ENCODE results near the gene DPM2. TPM values are rescaled to one million over a fixed set of nuclear protein-coding genes. Genes with fewer than 3 reads are reported as not detected.

DPM2 gene
- total and polyA plus RNA-seq, 2 experiments from 2014 or later: 27.0 to 66.5 TPM

DNA sequence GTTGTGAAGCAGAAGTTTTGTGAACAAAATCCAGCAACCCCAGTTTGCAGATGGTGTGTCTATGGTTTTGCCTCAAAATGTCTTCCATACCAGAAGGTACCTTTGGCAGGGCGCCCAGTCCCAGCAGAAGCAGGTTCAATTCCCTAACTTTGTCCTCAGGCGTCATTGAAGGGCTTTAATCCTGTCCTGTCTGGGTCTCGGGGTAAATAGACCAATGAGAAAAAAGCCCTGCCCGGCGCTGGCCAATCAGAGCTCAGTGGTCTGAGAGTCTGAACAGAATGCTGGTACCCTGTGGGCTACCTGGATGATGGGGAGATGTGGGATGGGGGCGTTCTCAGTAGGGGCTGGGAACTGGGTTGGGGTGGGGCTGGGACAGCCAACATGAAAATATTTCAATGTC, 14.6 kb downstream of the DPM2 start:
- Histone ChIP-seq H3K9ac (peak overlapping the region; percentile 73), H3K27ac (peak overlapping the region; percentile 96), H3K4me1 (ENCODE audit: insufficient read depth) (peaks cover 39% of the 10 kb centered on the region), H3K4me3 (no peak overlapping the region), H4K20me1 (ENCODE audit: insufficient read depth) (no peaks in the 10 kb centered on the region), H3K9me2 (ENCODE audit: insufficient read depth) (no peaks in the 10 kb centered on the region), H3F3A (ENCODE audit: insufficient read depth) (peaks cover 34% of the 10 kb centered on the region), H3K79me2 (ENCODE audit: insufficient read depth) (no peaks in the 10 kb centered on the region), H3K36me3 (ENCODE audit: low read depth) (no peaks in the 10 kb centered on the region), H3K27me3 (replicated peaks; ENCODE audit: insufficient read depth) (no peaks in the 10 kb centered on the region), H3K9me3 (ENCODE audit: low read depth) (no peaks in the 10 kb centered on the region), H2AFZ (no peak overlapping the region), H3K4me2 (ENCODE audit: unreplicated experiment) (peak overlapping the region; percentile 6)
- TF ChIP-seq EZH2 (IDR thresholded peaks at IDR 0.05; ENCODE audit: insufficient read depth, poor library complexity, severe bottlenecking) (no peak), EZH2phosphoT487 (IDR thresholded peaks at IDR 0.05; ENCODE audit: insufficient read depth, low read depth) (no peak)
- WGBS, 2 experiments (ENCODE audit: low coverage in 1 of 2, low lambda C conversion rate in 2 of 2, missing lambda C conversion rate in 2 of 2): 65 to 66% methylated on average over 6 of the region's 6 CpGs
- in situ Hi-C loops (cut with MboI): no loop called here
- DNase-seq: no peak

DNA sequence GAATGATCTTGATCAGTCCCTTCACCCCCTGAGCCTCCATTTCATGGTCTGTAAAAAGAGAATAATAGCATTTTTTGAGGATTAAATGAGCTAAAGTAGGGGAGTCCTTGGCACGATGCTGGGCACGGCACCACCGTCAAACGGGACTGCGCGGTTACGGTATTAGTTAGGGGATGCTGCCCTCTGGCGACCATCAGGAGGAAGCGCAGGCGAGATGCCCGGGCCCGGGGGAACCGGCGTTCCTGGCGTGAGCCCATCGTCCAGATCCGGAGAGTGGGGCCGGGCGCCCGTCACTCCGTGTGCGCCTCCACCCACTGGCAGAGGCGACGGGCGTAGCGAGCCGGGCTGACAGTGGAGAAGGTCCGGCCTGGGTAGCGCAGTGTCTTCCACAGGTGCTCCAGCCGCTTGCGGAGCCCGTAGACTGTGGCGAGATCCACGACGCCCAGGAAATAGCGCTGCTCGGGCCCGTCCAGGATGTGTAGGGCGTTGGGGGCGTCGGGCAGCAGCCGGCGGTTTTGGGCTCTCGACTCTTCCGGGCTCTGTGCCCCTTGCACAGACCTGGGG, 16.0 kb downstream of the DPM2 start:
- Histone ChIP-seq H3K9ac (peak overlapping the region; percentile 65), H3K36me3 (ENCODE audit: low read depth) (no peaks in the 10 kb centered on the region), H3K4me2 (ENCODE audit: unreplicated experiment) (peak overlapping the region; percentile 72), H3K9me3 (ENCODE audit: low read depth) (no peaks in the 10 kb centered on the region), H3K9me2 (ENCODE audit: insufficient read depth) (no peaks in the 10 kb centered on the region), H3K27ac (no peak overlapping the region), H3F3A (ENCODE audit: insufficient read depth) (peaks cover 42% of the 10 kb centered on the region), H3K4me1 (ENCODE audit: insufficient read depth) (peaks cover 46% of the 10 kb centered on the region), H4K20me1 (ENCODE audit: insufficient read depth) (no peaks in the 10 kb centered on the region), H3K4me3 (peak overlapping the region; percentile 51), H3K27me3 (replicated peaks; ENCODE audit: insufficient read depth) (no peaks in the 10 kb centered on the region), H3K79me2 (ENCODE audit: insufficient read depth) (0 out of 2 replicates have a peak, but pooled peaks cover under 1% of the 10 kb centered on the region), H2AFZ (peak overlapping the region; percentile 74)
- peak; percentile 71 for DNase-seq
- WGBS, 2 experiments (ENCODE audit: low coverage in 1 of 2, low lambda C conversion rate in 2 of 2, missing lambda C conversion rate in 2 of 2): 0 to 5% methylated on average over 35 to 41 of the region's 45 CpGs
- TF ChIP-seq EZH2phosphoT487 (IDR thresholded peaks at IDR 0.05; ENCODE audit: insufficient read depth, low read depth) (no peak), EZH2 (IDR thresholded peaks at IDR 0.05; ENCODE audit: insufficient read depth, poor library complexity, severe bottlenecking) (no peak)
- in situ Hi-C loops (cut with MboI): no loop called here

DNA sequence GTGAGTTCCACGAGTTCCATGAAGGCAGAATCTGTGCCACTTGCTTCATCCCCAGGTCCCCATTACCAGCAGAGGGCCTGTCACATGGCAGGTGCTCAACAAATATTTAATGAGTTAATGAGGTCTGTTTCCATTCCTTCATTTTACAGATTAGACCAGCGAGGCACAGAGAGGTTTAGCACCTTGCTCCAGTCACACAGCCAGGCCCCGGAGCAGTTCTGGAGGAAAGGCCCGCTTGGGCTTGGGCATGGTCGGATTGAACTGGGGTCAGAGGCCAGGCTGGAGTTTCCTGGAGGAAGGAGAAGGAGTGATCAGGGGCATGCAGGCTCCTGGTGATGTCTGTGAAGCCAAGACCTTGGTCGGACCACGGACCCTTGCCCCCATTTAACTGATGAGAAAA, 16.9 kb downstream of the DPM2 start:
- Histone ChIP-seq H3K4me1 (ENCODE audit: insufficient read depth) (peaks cover 49% of the 10 kb centered on the region), H3K4me3 (no peak overlapping the region), H4K20me1 (ENCODE audit: insufficient read depth) (no peaks in the 10 kb centered on the region), H3K9me3 (ENCODE audit: low read depth) (no peaks in the 10 kb centered on the region), H2AFZ (no peak overlapping the region), H3K9ac (0 out of 2 replicates have a peak overlapping the region, but pooled peaks have one; percentile 63), H3K27ac (peak overlapping the region; percentile 84; the same call in 1 of the 2 replicates), H3K9me2 (ENCODE audit: insufficient read depth) (no peaks in the 10 kb centered on the region), H3K36me3 (ENCODE audit: low read depth) (no peaks in the 10 kb centered on the region), H3F3A (ENCODE audit: insufficient read depth) (peaks cover 42% of the 10 kb centered on the region), H3K27me3 (replicated peaks; ENCODE audit: insufficient read depth) (no peaks in the 10 kb centered on the region), H3K4me2 (ENCODE audit: unreplicated experiment) (no peak overlapping the region), H3K79me2 (ENCODE audit: insufficient read depth) (peaks cover 9% of the 10 kb centered on the region; the same call in 1 of the 2 replicates)
- WGBS, 2 experiments (ENCODE audit: low coverage in 1 of 2, low lambda C conversion rate in 2 of 2, missing lambda C conversion rate in 2 of 2): 92 to 95% methylated on average over 7 of the region's 7 CpGs
- in situ Hi-C loops (cut with MboI): no loop called here
- no peak for DNase-seq
- no peak for TF ChIP-seq EZH2 (IDR thresholded peaks at IDR 0.05; ENCODE audit: insufficient read depth, poor library complexity, severe bottlenecking)
- no peak for TF ChIP-seq EZH2phosphoT487 (IDR thresholded peaks at IDR 0.05; ENCODE audit: insufficient read depth, low read depth)

GRCh38 chr9:127919253-127919815, 18.3 kb downstream of the DPM2 start:
- no peaks in the 10 kb centered on the region for H3K9me2 ChIP-seq (ENCODE audit: insufficient read depth)
- H3K36me3 ChIP-seq (ENCODE audit: low read depth): no peaks in the 10 kb centered on the region
- peak overlapping the region; percentile 94 for H3K27ac ChIP-seq
- no peaks in the 10 kb centered on the region for H4K20me1 ChIP-seq (ENCODE audit: insufficient read depth)
- peaks cover 42% of the 10 kb centered on the region for H3F3A ChIP-seq (ENCODE audit: insufficient read depth)
- peaks cover 16% of the 10 kb centered on the region; the same call in 1 of the 2 replicates for H3K79me2 ChIP-seq (ENCODE audit: insufficient read depth)
- H3K4me1 ChIP-seq (ENCODE audit: insufficient read depth): peaks cover 50% of the 10 kb centered on the region
- no peaks in the 10 kb centered on the region for H3K9me3 ChIP-seq (ENCODE audit: low read depth)
- 1 to 2% methylated on average over 8 of the region's 8 CpGs for WGBS, 2 experiments (ENCODE audit: low coverage in 1 of 2, low lambda C conversion rate in 2 of 2, missing lambda C conversion rate in 2 of 2)
- TF ChIP-seq EZH2phosphoT487 (IDR thresholded peaks at IDR 0.05; ENCODE audit: insufficient read depth, low read depth): no peak
- H3K4me3 ChIP-seq: no peak overlapping the region
- no peak overlapping the region for H2AFZ ChIP-seq
- H3K4me2 ChIP-seq (ENCODE audit: unreplicated experiment): no peak overlapping the region
- peak; percentile 100 for DNase-seq
- H3K27me3 ChIP-seq (replicated peaks; ENCODE audit: insufficient read depth): no peaks in the 10 kb centered on the region
- H3K9ac ChIP-seq: peak overlapping the region; percentile 66
- in situ Hi-C loops (cut with MboI): no loop called here
